Activated B cell treated with CpG ODN at 0.5 μM for 24 hours (primary cell): Measurements from ENCODE around the gene ZNF484. TPM values are rescaled to one million over a fixed set of nuclear protein-coding genes. Genes with fewer than 3 reads are reported as not detected.
"Not testable (repeated sequence)": the region's sequence is repeated elsewhere in the genome, so short reads cannot be mapped to it uniquely, and the experiment has no call there.

Experiments
- ATAC-seq: fragments of 200-7000 bp; cut with Tn5 transposase; one replicate; pipeline ENCODE4 v1.10.0; 2021; ENCODE audit warnings: low read depth, mild to moderate bottlenecking, moderate library complexity
- CTCF ChIA-PET: fragments of 350-600 bp; sonication (Branson Sonifier 250); formaldehyde crosslinking; loops from one replicate; lab custom pipeline; 2021; ENCODE audit warnings: antibody characterized with exemption; lab: Charles Lee
- POLR2A ChIA-PET: fragments of 350-600 bp; sonication (Branson Sonifier 250); formaldehyde crosslinking; loops from one replicate; lab custom pipeline; 2021; ENCODE audit warnings: antibody characterized with exemption; lab: Charles Lee
- DNase-seq: peaks from one replicate; pipeline ENCODE4 v3.0.0; 2022
- H3K27ac Mint-ChIP-seq: one replicate; pipeline ENCODE4 v1.8.0; 2020; ENCODE audit warnings: mixed read lengths
- H3K27me3 Mint-ChIP-seq: one replicate; pipeline ENCODE4 v1.8.0; 2021; ENCODE audit warnings: mixed read lengths
- H3K36me3 Mint-ChIP-seq: one replicate; pipeline ENCODE4 v1.8.0; 2021; ENCODE audit warnings: low read depth, mixed read lengths
- H3K4me1 Mint-ChIP-seq: one replicate; pipeline ENCODE4 v1.8.0; 2021; ENCODE audit warnings: mixed read lengths
- H3K4me3 Mint-ChIP-seq: one replicate; pipeline ENCODE4 v1.8.0; 2020; ENCODE audit warnings: mild to moderate bottlenecking, mixed read lengths
- H3K9me3 Mint-ChIP-seq: one replicate; pipeline ENCODE4 v1.8.0; 2020; ENCODE audit warnings: mixed read lengths
- intact Hi-C: fragments of 100-400 bp; cut with micrococcal nuclease; formaldehyde crosslinking; loops from one replicate; pipeline ENCODE4 v1.15.1; 2024
- total RNA-seq: library from RNA; stranded (reverse); gene quantifications from 2 replicates; pipeline ENCODE4 v1.2.3, GENCODE V29; 2022
- TF ChIP-seq, protein P1 (sequence below): fragments of 200-600 bp; IDR thresholded peaks from one replicate; pipeline ENCODE4 v1.8.0; 2022; ENCODE audit warnings: antibody characterized with exemption, mild to moderate bottlenecking

ZNF484 gene
- total RNA-seq, 1 donor from 2014 or later: 14.0 TPM

DNA sequence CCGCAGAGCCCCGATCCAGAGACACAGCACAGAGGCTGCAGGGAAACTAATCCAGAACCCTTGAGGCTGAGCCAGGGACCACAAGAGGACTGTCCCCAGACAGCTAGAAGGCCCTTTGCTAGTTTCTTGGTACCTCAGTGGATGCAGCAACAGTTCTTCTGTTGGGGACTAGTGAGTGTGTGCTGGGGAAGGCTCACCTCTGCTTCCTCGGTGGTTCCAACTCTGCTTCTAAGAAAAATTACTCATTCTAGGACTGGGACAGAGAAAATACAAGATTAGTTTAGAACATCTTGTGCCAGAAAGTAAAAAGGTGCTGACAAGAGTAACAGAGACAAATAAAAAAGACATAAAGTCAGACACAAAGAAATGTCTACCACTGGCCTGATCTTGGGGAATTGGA is 19.5 kb upstream of the ZNF484 start:
- POLR2A ChIA-PET: no interaction called here

DNA sequence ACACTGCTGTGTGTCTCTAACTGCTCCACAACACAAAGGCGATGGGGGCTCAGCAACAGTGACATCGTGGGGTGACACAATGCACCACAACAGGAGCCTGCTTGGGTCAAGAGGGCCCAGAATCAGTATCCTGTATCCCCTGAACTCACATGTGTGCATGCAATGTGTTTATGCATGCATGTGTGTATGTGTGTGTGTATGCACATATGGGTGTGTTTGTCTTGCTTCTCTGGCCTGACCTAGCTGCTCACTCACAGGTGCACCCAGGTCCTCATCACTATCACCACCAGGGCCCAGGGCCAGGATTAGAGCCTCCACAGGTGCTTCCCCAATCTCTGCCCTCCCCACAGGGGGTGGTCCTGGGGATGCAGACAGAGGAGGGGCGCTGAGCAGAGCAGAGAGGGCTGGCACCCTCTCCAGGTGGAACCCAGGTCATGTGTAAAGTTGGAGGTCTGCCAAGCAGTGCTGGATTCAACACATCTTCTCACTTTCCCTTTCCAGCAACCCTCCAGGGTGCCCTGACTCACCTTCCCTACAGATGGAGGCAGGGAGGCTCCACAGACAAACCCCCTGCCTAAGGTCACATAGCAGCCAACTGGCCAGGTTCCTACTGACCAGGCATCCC is 18.1 kb upstream of the ZNF484 start:
- Mint-ChIP-seq H3K4me1 (no peaks in the 10 kb centered on the region), H3K4me3 (no peak overlapping the region), H3K27ac (no peak overlapping the region), H3K27me3 (no peaks in the 10 kb centered on the region), H3K36me3 (no peaks in the 10 kb centered on the region), H3K9me3 (no peaks in the 10 kb centered on the region)
- ChIA-PET CTCF (no interaction called here), POLR2A (no interaction called here)
- ATAC-seq (no peak), DNase-seq (no peak)
- intact Hi-C loops: no loop called here
- TF ChIP-seq, protein P1, sequence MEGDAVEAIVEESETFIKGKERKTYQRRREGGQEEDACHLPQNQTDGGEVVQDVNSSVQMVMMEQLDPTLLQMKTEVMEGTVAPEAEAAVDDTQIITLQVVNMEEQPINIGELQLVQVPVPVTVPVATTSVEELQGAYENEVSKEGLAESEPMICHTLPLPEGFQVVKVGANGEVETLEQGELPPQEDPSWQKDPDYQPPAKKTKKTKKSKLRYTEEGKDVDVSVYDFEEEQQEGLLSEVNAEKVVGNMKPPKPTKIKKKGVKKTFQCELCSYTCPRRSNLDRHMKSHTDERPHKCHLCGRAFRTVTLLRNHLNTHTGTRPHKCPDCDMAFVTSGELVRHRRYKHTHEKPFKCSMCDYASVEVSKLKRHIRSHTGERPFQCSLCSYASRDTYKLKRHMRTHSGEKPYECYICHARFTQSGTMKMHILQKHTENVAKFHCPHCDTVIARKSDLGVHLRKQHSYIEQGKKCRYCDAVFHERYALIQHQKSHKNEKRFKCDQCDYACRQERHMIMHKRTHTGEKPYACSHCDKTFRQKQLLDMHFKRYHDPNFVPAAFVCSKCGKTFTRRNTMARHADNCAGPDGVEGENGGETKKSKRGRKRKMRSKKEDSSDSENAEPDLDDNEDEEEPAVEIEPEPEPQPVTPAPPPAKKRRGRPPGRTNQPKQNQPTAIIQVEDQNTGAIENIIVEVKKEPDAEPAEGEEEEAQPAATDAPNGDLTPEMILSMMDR: no peak

More for the DNA sequence above, 19.5 kb upstream of the ZNF484 start:
- Mint-ChIP-seq H3K4me1 (no peaks in the 10 kb centered on the region), H3K4me3 (no peak overlapping the region), H3K27me3 (no peaks in the 10 kb centered on the region), H3K36me3 (no peaks in the 10 kb centered on the region), H3K27ac (no peak overlapping the region), H3K9me3 (no peaks in the 10 kb centered on the region)
- intact Hi-C loops: no loop called here
- DNase-seq: no peak
- TF ChIP-seq, protein P1: no peak
- CTCF ChIA-PET: no interaction called here
- ATAC-seq: no peak

GRCh38 chr9:92894711-92895362 is 17.0 kb upstream of the ZNF484 start:
- Mint-ChIP-seq H3K36me3 (no peaks in the 10 kb centered on the region), H3K4me1 (no peaks in the 10 kb centered on the region), H3K27me3 (peaks cover 2% of the 10 kb centered on the region), H3K4me3 (no peak overlapping the region), H3K9me3 (no peaks in the 10 kb centered on the region), H3K27ac (no peak overlapping the region)
- TF ChIP-seq, protein P1: no peak
- no peak for ATAC-seq
- intact Hi-C loops: no loop called here
- CTCF ChIA-PET: no interaction called here
- DNase-seq: no peak
- POLR2A ChIA-PET: no interaction called here

DNA sequence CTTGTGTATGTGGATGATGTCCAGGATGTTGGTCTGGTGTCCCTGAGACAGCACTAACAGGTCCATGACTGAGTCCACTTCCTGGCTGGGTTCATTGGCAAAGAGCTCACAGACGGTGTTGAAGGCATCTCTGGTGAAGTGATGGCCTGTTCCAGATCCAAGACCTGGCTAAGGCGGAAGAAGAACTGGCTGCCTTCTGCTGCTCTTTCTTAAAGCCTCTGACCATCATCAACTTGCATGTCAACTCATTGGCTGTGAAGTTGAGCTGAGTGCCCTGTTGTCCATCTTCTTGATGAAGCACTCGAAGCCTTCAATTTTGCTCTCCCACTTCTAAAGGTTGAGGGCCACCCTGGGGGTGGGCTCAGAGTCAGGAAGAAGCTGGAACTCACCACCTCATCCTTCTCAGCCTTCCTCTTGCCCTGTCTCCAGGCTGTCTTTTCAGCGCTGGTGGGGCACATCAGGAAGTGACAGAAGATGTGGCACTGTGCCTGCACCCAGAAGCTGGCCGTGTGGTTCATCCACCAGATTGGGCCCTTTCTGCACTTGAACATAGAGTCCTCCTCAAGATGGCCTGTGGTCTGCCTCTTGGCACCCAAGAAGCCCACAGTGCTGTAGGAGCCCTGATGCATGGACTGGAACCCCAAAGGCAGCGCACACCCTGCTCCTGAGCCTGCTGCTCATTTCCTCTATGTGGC is 16.2 kb upstream of the ZNF484 start:
- H3K4me1 Mint-ChIP-seq, POLR2A ChIA-PET, DNase-seq, H3K4me3 Mint-ChIP-seq, H3K27me3 Mint-ChIP-seq, H3K27ac Mint-ChIP-seq, intact Hi-C loops, H3K9me3 Mint-ChIP-seq, ATAC-seq, CTCF ChIA-PET, H3K36me3 Mint-ChIP-seq: not testable (repeated sequence)

DNA sequence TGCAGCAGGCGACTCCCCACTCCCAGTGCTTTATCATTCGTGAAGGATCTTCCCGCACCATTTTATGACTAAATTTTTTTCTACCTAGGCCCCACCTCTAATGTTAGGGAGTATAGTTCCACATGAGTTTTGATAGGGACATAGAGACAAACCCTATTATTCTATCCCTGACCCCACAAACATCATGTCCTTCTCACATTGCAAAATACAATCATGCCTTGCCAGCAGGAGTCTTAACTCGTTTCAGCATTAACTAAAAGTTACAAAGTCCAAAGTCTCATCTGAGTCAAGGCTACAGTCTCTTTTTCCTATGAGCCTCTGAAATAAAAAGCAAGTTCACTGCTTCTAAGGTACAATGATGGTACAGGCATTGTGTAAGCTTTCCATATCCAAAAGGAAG is 14.4 kb upstream of the ZNF484 start:
- DNase-seq, CTCF ChIA-PET, H3K9me3 Mint-ChIP-seq, H3K4me3 Mint-ChIP-seq, H3K4me1 Mint-ChIP-seq, H3K36me3 Mint-ChIP-seq, POLR2A ChIA-PET, H3K27ac Mint-ChIP-seq, ATAC-seq, H3K27me3 Mint-ChIP-seq, intact Hi-C loops: not testable (repeated sequence)

DNA sequence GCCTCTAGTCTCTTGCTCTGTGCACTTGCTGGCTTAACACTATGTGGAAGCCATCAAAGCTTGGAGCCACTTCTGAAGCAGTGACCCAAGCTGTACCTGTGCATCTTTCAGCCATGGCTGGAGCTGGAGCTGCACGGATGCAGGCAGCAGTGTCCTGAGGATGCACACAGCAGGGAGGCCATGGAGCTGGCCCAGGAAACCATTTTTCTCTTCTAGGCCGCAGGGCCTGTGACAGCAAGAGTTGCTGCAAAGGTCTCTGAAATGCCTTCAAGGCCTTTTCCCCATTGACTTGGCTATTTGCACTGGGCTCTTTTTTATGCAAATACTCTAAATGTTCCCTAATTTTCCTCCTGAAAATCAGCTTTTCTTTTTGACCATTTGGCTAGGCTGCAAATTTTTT is 12.9 kb upstream of the ZNF484 start:
- Mint-ChIP-seq H3K4me1 (no peaks in the 10 kb centered on the region), H3K27me3 (peaks cover 17% of the 10 kb centered on the region), H3K36me3 (no peaks in the 10 kb centered on the region), H3K4me3 (no peak overlapping the region), H3K9me3 (no peaks in the 10 kb centered on the region), H3K27ac (no peak overlapping the region)
- CTCF ChIA-PET: no interaction called here
- TF ChIP-seq, protein P1: no peak
- no peak for ATAC-seq
- POLR2A ChIA-PET: no interaction called here
- intact Hi-C loops: no loop called here
- no peak for DNase-seq
